Natural killer cell (primary cell): Measurements from ENCODE around the gene CITED1. TPM values are rescaled to one million over a fixed set of nuclear protein-coding genes. Genes with fewer than 3 reads are reported as not detected.

ENCODE experiments used
- ATAC-seq, 3 donors: fragments of 150-1000 bp in 2 of 3; fragments of 200-7000 bp in 1 of 3; cut with Tn5 transposase; 1 replicate in 1 of 3; 2 replicates in 2 of 3; pipeline ENCODE4 v1.10.0; 2021; ENCODE audit warnings: mild to moderate bottlenecking in 2 of 3, moderate library complexity in 2 of 3
- DNase-seq, 2 donors: peaks; one replicate each; pipeline versions ENCODE4 v3.0.0 to v3.0.0-alpha.2; 2013 to 2021; ENCODE audit warnings: mixed read lengths in 1 of 2
- H3K27ac ChIP-seq: one replicate; pipeline ENCODE4 v1.5.1; 2013; ENCODE audit warnings: mild to moderate bottlenecking, low read length
- H3K27me3 ChIP-seq: one replicate; pipeline ENCODE4 v1.6.1; 2013; ENCODE audit warnings: low read length; ENCODE audit not compliant: control insufficient read depth, insufficient read depth
- H3K36me3 ChIP-seq: one replicate; pipeline ENCODE4 v1.6.1; 2013; ENCODE audit warnings: low read length; ENCODE audit not compliant: control insufficient read depth, insufficient read depth
- H3K4me1 ChIP-seq: one replicate; pipeline ENCODE4 v1.6.1; 2013; ENCODE audit warnings: low read length; ENCODE audit not compliant: control insufficient read depth, insufficient read depth
- H3K4me3 ChIP-seq: one replicate; pipeline ENCODE4 v1.5.1; 2013; ENCODE audit warnings: low read length
- H3K9me3 ChIP-seq: one replicate; pipeline ENCODE4 v1.6.1; 2013; ENCODE audit warnings: low read length; ENCODE audit not compliant: control insufficient read depth, insufficient read depth
- H3K27ac Mint-ChIP-seq, 2 donors: one replicate each; pipeline ENCODE4 v1.8.0; 2022; ENCODE audit warnings: mild to moderate bottlenecking in 2 of 2, mixed read lengths in 2 of 2, moderate library complexity in 1 of 2
- H3K27me3 Mint-ChIP-seq, 2 donors: one replicate each; pipeline ENCODE4 v1.8.0; 2022; ENCODE audit warnings: low read depth in 2 of 2, mixed read lengths in 2 of 2
- H3K36me3 Mint-ChIP-seq: one replicate; pipeline ENCODE4 v1.8.0; 2022; ENCODE audit warnings: mixed read lengths
- H3K4me1 Mint-ChIP-seq, 2 donors: one replicate each; pipeline ENCODE4 v1.8.0; 2022; ENCODE audit warnings: mixed read lengths in 2 of 2
- H3K4me3 Mint-ChIP-seq: one replicate; pipeline ENCODE4 v1.8.0; 2022; ENCODE audit warnings: mild to moderate bottlenecking, moderate library complexity, mixed read lengths
- H3K9me3 Mint-ChIP-seq, 2 donors: one replicate each; pipeline ENCODE4 v1.8.0; 2022; ENCODE audit warnings: mixed read lengths in 2 of 2
- WGBS: methylation state at CpG from one replicate; pipeline ENCODE4 v1.1.7; 2013; ENCODE audit warnings: missing lambda C conversion rate; ENCODE audit not compliant: insufficient coverage; 5-methylcytosine and 5-hydroxymethylcytosine counted together
- intact Hi-C: fragments of 100-400 bp; cut with micrococcal nuclease; formaldehyde crosslinking; loops from one replicate; pipeline ENCODE4 v1.14.2; 2022
- total RNA-seq, 4 donors: library from RNA; stranded (reverse); fragments of 120-200 nt in 1 of 4; gene quantifications; one replicate each; pipeline versions ENCODE4 v1.2.3 to v1.2.4, GENCODE V29; 2013 to 2022
- TF ChIP-seq, protein P1 (sequence below): fragments of 200-600 bp; IDR thresholded peaks from one replicate; pipeline ENCODE4 v1.8.0; 2022; ENCODE audit warnings: antibody characterized with exemption

The CITED1 gene
- total RNA-seq: under 1 TPM in 1 of 3 donors, not detected in 2; 0.49 TPM
- total RNA-seq (2013): not detected

GRCh38 chrX:72305286-72306084, at the start of gene CITED1:
TSS of gene CITED1 (minus strand) at chrX:72305914. CDS start at chrX:72302869, 3,045 bp downstream.
- DNase-seq (peak in 1 of 2 donors; percentile 34), ATAC-seq (peak in 2 of 3 donors; percentile 46 to 63)
- Mint-ChIP-seq H3K36me3 (no peaks in the 10 kb centered on the region), H3K27me3 (peaks cover 42 to 69% of the 10 kb centered on the region in 2 donors), H3K4me3 (peak within 1 kb of the TSS; percentile 92), H3K9me3 (no peaks in the 10 kb centered on the region), H3K27ac (peak within 1 kb of the TSS in 1 of 2 donors; percentile 76), H3K4me1 (peaks cover 20 to 31% of the 10 kb centered on the region in 2 donors)
- under 1% methylated on average over 64 of the region's 68 CpGs for WGBS
- peaks cover 33% of the 10 kb centered on the region for H3K27me3 ChIP-seq
- TF ChIP-seq, protein P1, sequence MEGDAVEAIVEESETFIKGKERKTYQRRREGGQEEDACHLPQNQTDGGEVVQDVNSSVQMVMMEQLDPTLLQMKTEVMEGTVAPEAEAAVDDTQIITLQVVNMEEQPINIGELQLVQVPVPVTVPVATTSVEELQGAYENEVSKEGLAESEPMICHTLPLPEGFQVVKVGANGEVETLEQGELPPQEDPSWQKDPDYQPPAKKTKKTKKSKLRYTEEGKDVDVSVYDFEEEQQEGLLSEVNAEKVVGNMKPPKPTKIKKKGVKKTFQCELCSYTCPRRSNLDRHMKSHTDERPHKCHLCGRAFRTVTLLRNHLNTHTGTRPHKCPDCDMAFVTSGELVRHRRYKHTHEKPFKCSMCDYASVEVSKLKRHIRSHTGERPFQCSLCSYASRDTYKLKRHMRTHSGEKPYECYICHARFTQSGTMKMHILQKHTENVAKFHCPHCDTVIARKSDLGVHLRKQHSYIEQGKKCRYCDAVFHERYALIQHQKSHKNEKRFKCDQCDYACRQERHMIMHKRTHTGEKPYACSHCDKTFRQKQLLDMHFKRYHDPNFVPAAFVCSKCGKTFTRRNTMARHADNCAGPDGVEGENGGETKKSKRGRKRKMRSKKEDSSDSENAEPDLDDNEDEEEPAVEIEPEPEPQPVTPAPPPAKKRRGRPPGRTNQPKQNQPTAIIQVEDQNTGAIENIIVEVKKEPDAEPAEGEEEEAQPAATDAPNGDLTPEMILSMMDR: no peak
- H3K4me1 ChIP-seq: peaks cover 40% of the 10 kb centered on the region
- intact Hi-C loops: loop anchor here (10.0 kb wide), 1 partner anchor 1051 kb away; the partner anchor contains the start of gene ZMYM3
- H3K4me3 ChIP-seq: peak within 1 kb of the TSS; percentile 43
- H3K9me3 ChIP-seq: no peaks in the 10 kb centered on the region
- H3K36me3 ChIP-seq: no peaks in the 10 kb centered on the region
- H3K27ac ChIP-seq: no peak within 1 kb of the TSS

- H3K27me3 Mint-ChIP-seq: no peaks in the 10 kb centered on the region
- TF ChIP-seq, protein P1: no peak
- intact Hi-C loops: no loop called here
- Histone ChIP-seq H3K4me3 (no peak overlapping the region), H3K36me3 (peaks cover 2% of the 10 kb centered on the region), H3K27ac (no peak overlapping the region), H3K4me1 (no peaks in the 10 kb centered on the region), H3K27me3 (no peaks in the 10 kb centered on the region), H3K9me3 (no peaks in the 10 kb centered on the region)
- no peak overlapping the region for H3K4me3 Mint-ChIP-seq
- DNase-seq: no peak
- no peak for ATAC-seq
- H3K4me1 Mint-ChIP-seq: no peaks in the 10 kb centered on the region
- 100% methylated on average over 1 of the region's 3 CpGs for WGBS
- no peaks in the 10 kb centered on the region for H3K36me3 Mint-ChIP-seq
- H3K27ac Mint-ChIP-seq: no peak overlapping the region
- H3K9me3 Mint-ChIP-seq: no peaks in the 10 kb centered on the region
Observed at GRCh38 chrX:72352786-72353185, 47.1 kb upstream of the CITED1 start.

DNA sequence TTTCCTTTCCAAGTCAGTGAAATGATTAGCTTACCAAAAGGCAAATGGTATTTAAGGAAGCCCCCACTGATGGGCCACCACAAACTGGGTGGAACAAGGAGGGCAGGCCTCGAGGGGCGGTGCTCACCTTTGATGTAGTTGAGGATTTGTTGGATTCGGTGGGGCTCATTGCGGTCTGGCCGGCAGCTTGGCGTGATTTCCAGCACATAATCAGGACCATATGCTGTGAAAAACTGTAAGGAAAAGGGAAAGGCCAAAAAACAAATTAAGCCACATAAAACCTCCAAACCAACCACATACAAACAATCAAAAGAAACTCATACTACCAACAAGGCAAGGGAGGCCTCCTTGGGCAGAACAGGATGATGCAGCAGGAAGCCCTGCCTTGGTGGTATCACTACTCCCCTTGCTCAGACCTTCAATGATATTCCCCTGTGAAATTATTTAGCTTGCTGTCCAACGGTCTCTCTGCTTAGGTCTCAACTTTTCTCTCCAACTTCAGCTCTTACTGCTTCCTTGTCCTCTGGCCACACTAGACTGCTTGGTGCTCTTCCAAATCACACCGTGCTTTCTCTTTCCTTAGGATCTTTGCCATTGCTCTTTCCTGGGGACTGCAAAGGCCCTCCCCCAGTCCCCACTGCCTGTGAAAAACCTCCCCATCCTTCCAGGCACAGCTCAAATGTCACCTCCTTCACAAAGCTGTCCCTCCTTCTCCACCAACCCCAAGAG, 46.1 kb upstream of the CITED1 start:
- H3K4me3 Mint-ChIP-seq: no peak overlapping the region
- intact Hi-C loops: no loop called here
- H3K27ac Mint-ChIP-seq: no peak overlapping the region
- H3K36me3 Mint-ChIP-seq: no peaks in the 10 kb centered on the region
- ATAC-seq (no peak), DNase-seq (no peak)
- WGBS: 98% methylated on average over 8 of the region's 8 CpGs
- H3K4me1 ChIP-seq: no peaks in the 10 kb centered on the region
- no peaks in the 10 kb centered on the region for H3K9me3 Mint-ChIP-seq
- peaks cover 2% of the 10 kb centered on the region for H3K36me3 ChIP-seq
- H3K4me3 ChIP-seq: no peak overlapping the region
- TF ChIP-seq, protein P1: no peak
- no peaks in the 10 kb centered on the region for H3K27me3 Mint-ChIP-seq
- no peaks in the 10 kb centered on the region for H3K4me1 Mint-ChIP-seq
- H3K9me3 ChIP-seq: no peaks in the 10 kb centered on the region
- H3K27ac ChIP-seq: no peak overlapping the region
- no peaks in the 10 kb centered on the region for H3K27me3 ChIP-seq
